H9 (cell line): Measurements from ENCODE around the gene MAP2K2. TPM values are rescaled to one million over a fixed set of nuclear protein-coding genes. Genes with fewer than 3 reads are reported as not detected.

Source experiments
- DNase-seq: peaks from one replicate; pipeline ENCODE4 v3.0.0-alpha.2; 2017
- H2AFZ ChIP-seq: one replicate; pipeline ENCODE4 v1.6.1; 2013; ENCODE audit warnings: mild to moderate bottlenecking, low read length, control low read depth, moderate library complexity
- H2AK5ac ChIP-seq: 2 replicates; pipeline ENCODE4 v1.6.1; 2013; ENCODE audit warnings: low read length, control low read depth, mixed read lengths; ENCODE audit not compliant: insufficient read length
- H2BK120ac ChIP-seq: one replicate; pipeline ENCODE4 v1.6.1; 2013; ENCODE audit warnings: low read depth, mild to moderate bottlenecking, low read length, control low read depth, inconsistent platforms; ENCODE audit not compliant: poor library complexity, severe bottlenecking
- H2BK12ac ChIP-seq: 2 replicates; pipeline ENCODE4 v1.6.1; 2013; ENCODE audit warnings: low read length, control low read depth, mixed read lengths, low read depth; ENCODE audit not compliant: insufficient read length
- H2BK15ac ChIP-seq: 2 replicates; pipeline ENCODE4 v1.6.1; 2013; ENCODE audit warnings: low read depth, low read length, control low read depth
- H2BK20ac ChIP-seq: one replicate; pipeline ENCODE4 v1.6.1; 2013; ENCODE audit warnings: low read depth, mild to moderate bottlenecking, low read length, control low read depth, inconsistent platforms; ENCODE audit not compliant: poor library complexity, severe bottlenecking
- H2BK5ac ChIP-seq: 2 replicates; pipeline ENCODE4 v1.6.1; 2013; ENCODE audit warnings: low read length, control low read depth, mixed read lengths; ENCODE audit not compliant: insufficient read length
- H3K14ac ChIP-seq: 2 replicates; pipeline ENCODE4 v1.6.1; 2013; ENCODE audit warnings: low read length, control low read depth; ENCODE audit not compliant: insufficient read depth
- H3K18ac ChIP-seq: 2 replicates; pipeline ENCODE4 v1.6.1; 2013; ENCODE audit warnings: low read depth, mild to moderate bottlenecking, mixed read lengths, low read length, control low read depth; ENCODE audit not compliant: insufficient read length
- H3K23ac ChIP-seq: 2 replicates; pipeline ENCODE4 v1.6.1; 2013; ENCODE audit warnings: low read length, control low read depth, mixed read lengths, low read depth; ENCODE audit not compliant: insufficient read length
- H3K23me2 ChIP-seq: 2 replicates; pipeline ENCODE4 v1.6.1; 2013; ENCODE audit warnings: low read depth, mild to moderate bottlenecking, mixed read lengths, low read length, control low read depth; ENCODE audit not compliant: insufficient read length, poor library complexity, severe bottlenecking
- H3K27ac ChIP-seq: 2 replicates; pipeline ENCODE4 v1.5.1; 2013; ENCODE audit warnings: low read length, control low read depth, mixed read lengths, low read depth; ENCODE audit not compliant: insufficient read length
- H3K27me3 ChIP-seq: 2 replicates; pipeline ENCODE4 v1.6.1; 2013; ENCODE audit warnings: low read length, control low read depth, inconsistent platforms; ENCODE audit not compliant: insufficient read depth
- H3K4ac ChIP-seq: 2 replicates; pipeline ENCODE4 v1.6.1; 2013; ENCODE audit warnings: low read depth, mild to moderate bottlenecking, control low read depth, inconsistent platforms, low read length, moderate library complexity
- H3K4me1 ChIP-seq: 2 replicates; pipeline ENCODE4 v1.6.1; 2013; ENCODE audit warnings: low read length, control low read depth, inconsistent platforms; ENCODE audit not compliant: insufficient read depth
- H3K4me2 ChIP-seq: 2 replicates; pipeline ENCODE4 v1.6.1; 2013; ENCODE audit warnings: low read length, control low read depth, mixed read lengths; ENCODE audit not compliant: insufficient read length, insufficient read depth
- H3K56ac ChIP-seq: 2 replicates; pipeline ENCODE4 v1.6.1; 2013; ENCODE audit warnings: low read depth, mild to moderate bottlenecking, mixed read lengths, low read length, control low read depth; ENCODE audit not compliant: insufficient read length
- H3K79me1 ChIP-seq: 2 replicates; pipeline ENCODE4 v1.6.1; 2013; ENCODE audit warnings: low read depth, mild to moderate bottlenecking, moderate library complexity, low read length, control low read depth, inconsistent platforms; ENCODE audit not compliant: insufficient read depth, poor library complexity, severe bottlenecking
- H3K79me2 ChIP-seq: 2 replicates; pipeline ENCODE4 v1.6.1; 2013; ENCODE audit warnings: low read length, control low read depth, inconsistent platforms; ENCODE audit not compliant: insufficient read depth
- H3K9ac ChIP-seq: 2 replicates; pipeline ENCODE4 v1.6.1; 2013; ENCODE audit warnings: low read length, control low read depth, mixed read lengths; ENCODE audit not compliant: insufficient read length; ENCODE audit errors: extremely low read depth
- H3K9me3 ChIP-seq: one replicate; pipeline ENCODE4 v1.6.1; 2013; ENCODE audit warnings: low read depth, low read length, inconsistent platforms; ENCODE audit not compliant: control insufficient read depth
- H3T11ph ChIP-seq: one replicate; pipeline ENCODE4 v1.6.1; 2013; ENCODE audit warnings: mild to moderate bottlenecking, low read length, control low read depth, inconsistent platforms
- H4K20me1 ChIP-seq: one replicate; pipeline ENCODE4 v1.6.1; 2013; ENCODE audit not compliant: control insufficient read depth, insufficient read length, insufficient read depth
- H4K5ac ChIP-seq: 2 replicates; pipeline ENCODE4 v1.6.1; 2013; ENCODE audit warnings: low read depth, mild to moderate bottlenecking, mixed read lengths, low read length, control low read depth; ENCODE audit not compliant: insufficient read length
- H4K8ac ChIP-seq: replicated peaks from 2 replicates; pipeline ENCODE4 v1.6.1; 2013; ENCODE audit warnings: low read length, control low read depth, mixed read lengths, low read depth; ENCODE audit not compliant: insufficient read length
- H4K91ac ChIP-seq: 2 replicates; pipeline ENCODE4 v1.6.1; 2013; ENCODE audit warnings: low read depth, mild to moderate bottlenecking, moderate library complexity, mixed read lengths, low read length, control low read depth; ENCODE audit not compliant: insufficient read length
- H3K27ac Mint-ChIP-seq, 3 experiments: 2 replicates in 2 of 3; 3 replicates in 1 of 3; pipeline ENCODE4 v1.8.0; 2020 to 2021; ENCODE audit warnings: mixed read lengths in 3 of 3, mild to moderate bottlenecking in 1 of 3, moderate library complexity in 1 of 3
- H3K27me3 Mint-ChIP-seq: 2 replicates; pipeline ENCODE4 v1.8.0; 2021; ENCODE audit warnings: low read depth, mild to moderate bottlenecking, moderate library complexity, mixed read lengths
- H3K36me3 Mint-ChIP-seq, 3 experiments: 2 replicates in 2 of 3; 3 replicates in 1 of 3; pipeline ENCODE4 v1.8.0; 2020 to 2021; ENCODE audit warnings: low read depth in 3 of 3, mixed read lengths in 3 of 3; ENCODE audit not compliant: insufficient read depth in 1 of 3
- H3K4me1 Mint-ChIP-seq, 2 experiments: 2 replicates each; pipeline ENCODE4 v1.8.0; 2020; ENCODE audit warnings: mixed read lengths in 2 of 2
- H3K4me3 Mint-ChIP-seq, 2 experiments: 2 replicates in 1 of 2; 3 replicates in 1 of 2; pipeline ENCODE4 v1.8.0; 2020 to 2021; ENCODE audit warnings: mild to moderate bottlenecking in 2 of 2, mixed read lengths in 2 of 2, moderate library complexity in 1 of 2
- H3K9me3 Mint-ChIP-seq, 2 experiments: 2 replicates in 1 of 2; 3 replicates in 1 of 2; pipeline ENCODE4 v1.8.0; 2020; ENCODE audit warnings: mild to moderate bottlenecking in 2 of 2, mixed read lengths in 2 of 2, moderate library complexity in 1 of 2
- WGBS: extraction: QIAGEN DNeasy Blood & Tissue Kit; methylation state at CpG from one replicate; pipeline ENCODE4 v1.1.7; 2013; ENCODE audit warnings: missing lambda C conversion rate, low lambda C conversion rate, mixed read lengths; ENCODE audit not compliant: insufficient read length; ENCODE audit errors: extremely low coverage; 5-methylcytosine and 5-hydroxymethylcytosine counted together
- total RNA-seq: library from RNA; stranded (reverse); gene quantifications from 2 replicates; pipeline ENCODE4 v1.2.1, GENCODE V29; 2021
- TF ChIP-seq, protein P1 (sequence below): fragments of 200-600 bp; sonication (generic); conservative IDR thresholded peaks from 3 replicates; pipeline ENCODE4 v1.8.0; 2021; ENCODE audit warnings: antibody characterized with exemption, mild to moderate bottlenecking

The MAP2K2 gene
- total RNA-seq, 1 experiment from 2014 or later: 167 TPM

DNA sequence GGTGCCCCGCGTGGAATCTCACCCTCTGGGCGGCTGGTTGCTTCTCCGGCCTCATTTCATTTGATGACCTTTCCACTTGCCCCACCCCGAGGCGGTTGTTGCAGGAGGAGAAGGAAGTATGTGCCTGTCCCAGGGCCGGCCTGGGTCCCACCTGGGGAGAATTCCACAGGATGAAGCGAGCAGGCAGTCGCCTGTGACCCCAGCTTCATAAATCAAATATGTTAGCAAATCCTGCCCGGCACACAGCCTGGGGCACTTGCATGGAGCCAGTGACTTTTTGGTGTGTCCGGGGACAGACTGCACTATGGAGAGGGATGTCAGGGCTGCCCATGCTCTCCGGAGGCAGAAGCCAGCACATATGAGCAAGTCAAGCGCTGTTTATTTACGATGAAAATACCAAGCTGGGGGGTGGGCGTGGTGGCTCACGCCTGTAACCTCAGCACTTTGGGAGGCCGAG, 37.5 kb downstream of the MAP2K2 start:
- Histone ChIP-seq H3K14ac (no peak overlapping the region; the same call in 1 of the 2 replicates), H2AK5ac (no peak overlapping the region), H3K27me3 (no peaks in the 10 kb centered on the region), H2BK5ac (no peak overlapping the region), H2BK15ac (no peak overlapping the region), H3K27ac (no peak overlapping the region), H2BK120ac (no peak overlapping the region), H3K79me1 (no peaks in the 10 kb centered on the region), H3T11ph (no peak overlapping the region), H4K5ac (no peak overlapping the region), H3K23ac (no peak overlapping the region), H4K8ac (no peak overlapping the region), H3K9me3 (no peaks in the 10 kb centered on the region), H2BK20ac (no peak overlapping the region), H3K9ac (no peak overlapping the region), H3K79me2 (no peaks in the 10 kb centered on the region), H3K56ac (no peak overlapping the region), H3K23me2 (no peaks in the 10 kb centered on the region), H3K4me1 (no peaks in the 10 kb centered on the region), H2BK12ac (no peak overlapping the region), H2AFZ (no peak overlapping the region), H3K18ac (no peak overlapping the region), H4K91ac (no peak overlapping the region), H3K4ac (no peak overlapping the region), H4K20me1 (no peaks in the 10 kb centered on the region), H3K4me2 (no peak overlapping the region)
- Mint-ChIP-seq H3K36me3 (peaks cover 3 to 17% (median 14%) of the 10 kb centered on the region in 3 experiments; a peak in 6 of 7 replicates), H3K27me3 (peaks cover 2% of the 10 kb centered on the region; the same call in 1 of the 2 replicates), H3K4me1 (peaks cover 0 to 7% of the 10 kb centered on the region in 2 experiments; a peak in 1 of 4 replicates), H3K9me3 (no peaks in the 10 kb centered on the region; a peak in 1 of 5 replicates), H3K27ac (peak overlapping the region in 1 of 3 experiments; percentile 44; a peak in 1 of 7 replicates), H3K4me3 (no peak overlapping the region)
- TF ChIP-seq, protein P1, sequence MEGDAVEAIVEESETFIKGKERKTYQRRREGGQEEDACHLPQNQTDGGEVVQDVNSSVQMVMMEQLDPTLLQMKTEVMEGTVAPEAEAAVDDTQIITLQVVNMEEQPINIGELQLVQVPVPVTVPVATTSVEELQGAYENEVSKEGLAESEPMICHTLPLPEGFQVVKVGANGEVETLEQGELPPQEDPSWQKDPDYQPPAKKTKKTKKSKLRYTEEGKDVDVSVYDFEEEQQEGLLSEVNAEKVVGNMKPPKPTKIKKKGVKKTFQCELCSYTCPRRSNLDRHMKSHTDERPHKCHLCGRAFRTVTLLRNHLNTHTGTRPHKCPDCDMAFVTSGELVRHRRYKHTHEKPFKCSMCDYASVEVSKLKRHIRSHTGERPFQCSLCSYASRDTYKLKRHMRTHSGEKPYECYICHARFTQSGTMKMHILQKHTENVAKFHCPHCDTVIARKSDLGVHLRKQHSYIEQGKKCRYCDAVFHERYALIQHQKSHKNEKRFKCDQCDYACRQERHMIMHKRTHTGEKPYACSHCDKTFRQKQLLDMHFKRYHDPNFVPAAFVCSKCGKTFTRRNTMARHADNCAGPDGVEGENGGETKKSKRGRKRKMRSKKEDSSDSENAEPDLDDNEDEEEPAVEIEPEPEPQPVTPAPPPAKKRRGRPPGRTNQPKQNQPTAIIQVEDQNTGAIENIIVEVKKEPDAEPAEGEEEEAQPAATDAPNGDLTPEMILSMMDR: no peak
- no CpG with 5 or more reads among the region's 17 CpGs for WGBS
- DNase-seq: no peak
